ENCODE measurements around the gene DPYSL5.

The DPYSL5 gene

GRCh38 chr2:26897807-26898479 is 50.0 kb downstream of the DPYSL5 start:
- Histone ChIP-seq H3K9me3 (ENCODE audit: control insufficient read depth in 5 of 5, low read length in 5 of 5) (peaks cover 0 to 8% (median 0%) of the 10 kb centered on the region in 5 donors), H3K9ac (ENCODE audit: low read length in 5 of 5) (no peak overlapping the region), H3K36me3 (ENCODE audit: control insufficient read depth in 5 of 5, insufficient read depth in 5 of 5, low read length in 5 of 5) (no peaks in the 10 kb centered on the region), H3K4me1 (ENCODE audit: control insufficient read depth in 5 of 5, insufficient read depth in 5 of 5, low read length in 5 of 5) (peaks cover 0 to 5% (median 0%) of the 10 kb centered on the region in 5 donors), H3K27me3 (ENCODE audit: control insufficient read depth in 5 of 5, insufficient read depth in 4 of 5, low read length in 5 of 5) (peaks cover 0 to 2% (median 0%) of the 10 kb centered on the region in 5 donors), H3K4me3 (ENCODE audit: low read depth in 1 of 5, low read length in 5 of 5) (no peak overlapping the region), H3K27ac (ENCODE audit: low read depth, low read length) (no peak overlapping the region)

GRCh38 chr2:26898480-26899078 is 50.6 kb downstream of the DPYSL5 start:
- no peak overlapping the region for H3K27ac ChIP-seq (ENCODE audit: low read depth, low read length)
- no peak overlapping the region for H3K4me3 ChIP-seq (ENCODE audit: low read depth in 1 of 5, low read length in 5 of 5)
- H3K36me3 ChIP-seq (ENCODE audit: control insufficient read depth in 5 of 5, insufficient read depth in 5 of 5, low read length in 5 of 5), result no peaks in the 10 kb centered on the region

GRCh38 chr2:26899500-26900164 is 51.7 kb downstream of the DPYSL5 start:
- Histone ChIP-seq H3K9ac (ENCODE audit: low read length in 5 of 5) (no peak overlapping the region), H3K27me3 (ENCODE audit: control insufficient read depth in 5 of 5, insufficient read depth in 4 of 5, low read length in 5 of 5) (peaks cover 0 to 2% (median 0%) of the 10 kb centered on the region in 5 donors)

More at GRCh38 chr2:26898480-26899078, 50.6 kb downstream of the DPYSL5 start:
- H3K27me3 ChIP-seq (ENCODE audit: control insufficient read depth in 5 of 5, insufficient read depth in 4 of 5, low read length in 5 of 5), result peaks cover 0 to 2% (median 0%) of the 10 kb centered on the region in 5 donors
- peaks cover 0 to 5% (median 0%) of the 10 kb centered on the region in 5 donors for H3K4me1 ChIP-seq (ENCODE audit: control insufficient read depth in 5 of 5, insufficient read depth in 5 of 5, low read length in 5 of 5)
- H3K9me3 ChIP-seq (ENCODE audit: control insufficient read depth in 5 of 5, low read length in 5 of 5), result peaks cover 0 to 8% (median 0%) of the 10 kb centered on the region in 5 donors
- no peak overlapping the region for H3K9ac ChIP-seq (ENCODE audit: low read length in 5 of 5)

GRCh38 chr2:26900831-26901321 is 52.9 kb downstream of the DPYSL5 start:
- no peaks in the 10 kb centered on the region for H3K9me3 ChIP-seq (ENCODE audit: control insufficient read depth in 5 of 5, low read length in 5 of 5)
- no peak overlapping the region for H3K27ac ChIP-seq (ENCODE audit: low read depth, low read length)
- no peak overlapping the region for H3K9ac ChIP-seq (ENCODE audit: low read length in 5 of 5)
- peaks cover 0 to 5% (median 0%) of the 10 kb centered on the region in 5 donors for H3K4me1 ChIP-seq (ENCODE audit: control insufficient read depth in 5 of 5, insufficient read depth in 5 of 5, low read length in 5 of 5)
- no peaks in the 10 kb centered on the region for H3K36me3 ChIP-seq (ENCODE audit: control insufficient read depth in 5 of 5, insufficient read depth in 5 of 5, low read length in 5 of 5)
- no peak overlapping the region for H3K4me3 ChIP-seq (ENCODE audit: low read depth in 1 of 5, low read length in 5 of 5)
- H3K27me3 ChIP-seq (ENCODE audit: control insufficient read depth in 5 of 5, insufficient read depth in 4 of 5, low read length in 5 of 5), result peaks cover 0 to 2% (median 0%) of the 10 kb centered on the region in 5 donors

More at GRCh38 chr2:26899500-26900164, 51.7 kb downstream of the DPYSL5 start:
- H3K9me3 ChIP-seq (ENCODE audit: control insufficient read depth in 5 of 5, low read length in 5 of 5), result peaks cover 0 to 6% (median 0%) of the 10 kb centered on the region in 5 donors
- H3K36me3 ChIP-seq (ENCODE audit: control insufficient read depth in 5 of 5, insufficient read depth in 5 of 5, low read length in 5 of 5), result no peaks in the 10 kb centered on the region
- peaks cover 0 to 5% (median 0%) of the 10 kb centered on the region in 5 donors for H3K4me1 ChIP-seq (ENCODE audit: control insufficient read depth in 5 of 5, insufficient read depth in 5 of 5, low read length in 5 of 5)
- no peak overlapping the region for H3K4me3 ChIP-seq (ENCODE audit: low read depth in 1 of 5, low read length in 5 of 5)
- no peak overlapping the region for H3K27ac ChIP-seq (ENCODE audit: low read depth, low read length)

- no peak overlapping the region for H3K9ac ChIP-seq (ENCODE audit: low read length in 5 of 5)
- no peaks in the 10 kb centered on the region for H3K9me3 ChIP-seq (ENCODE audit: control insufficient read depth in 5 of 5, low read length in 5 of 5)
- H3K4me3 ChIP-seq (ENCODE audit: low read depth in 1 of 5, low read length in 5 of 5), result no peak overlapping the region
- no peak overlapping the region for H3K27ac ChIP-seq (ENCODE audit: low read depth, low read length)
- H3K36me3 ChIP-seq (ENCODE audit: control insufficient read depth in 5 of 5, insufficient read depth in 5 of 5, low read length in 5 of 5), result no peaks in the 10 kb centered on the region
- H3K27me3 ChIP-seq (ENCODE audit: control insufficient read depth in 5 of 5, insufficient read depth in 4 of 5, low read length in 5 of 5), result peaks cover 0 to 2% (median 0%) of the 10 kb centered on the region in 5 donors
- H3K4me1 ChIP-seq (ENCODE audit: control insufficient read depth in 5 of 5, insufficient read depth in 5 of 5, low read length in 5 of 5), result peaks cover 0 to 5% (median 0%) of the 10 kb centered on the region in 5 donors
Measured at GRCh38 chr2:26901326-26902183, 53.6 kb downstream of the DPYSL5 start.

GRCh38 chr2:26903676-26904075 is 55.7 kb downstream of the DPYSL5 start:
- Histone ChIP-seq H3K4me1 (ENCODE audit: control insufficient read depth in 5 of 5, insufficient read depth in 5 of 5, low read length in 5 of 5) (peaks cover 0 to 5% (median 0%) of the 10 kb centered on the region in 5 donors), H3K4me3 (ENCODE audit: low read depth in 1 of 5, low read length in 5 of 5) (no peak overlapping the region), H3K9ac (ENCODE audit: low read length in 5 of 5) (no peak overlapping the region), H3K27ac (ENCODE audit: low read depth, low read length) (no peak overlapping the region), H3K9me3 (ENCODE audit: control insufficient read depth in 5 of 5, low read length in 5 of 5) (no peaks in the 10 kb centered on the region), H3K27me3 (ENCODE audit: control insufficient read depth in 5 of 5, insufficient read depth in 4 of 5, low read length in 5 of 5) (peaks cover 0 to 2% (median 0%) of the 10 kb centered on the region in 5 donors), H3K36me3 (ENCODE audit: control insufficient read depth in 5 of 5, insufficient read depth in 5 of 5, low read length in 5 of 5) (no peaks in the 10 kb centered on the region)

- no peak overlapping the region for H3K9ac ChIP-seq (ENCODE audit: low read length in 5 of 5)
- no peaks in the 10 kb centered on the region for H3K9me3 ChIP-seq (ENCODE audit: control insufficient read depth in 5 of 5, low read length in 5 of 5)
- peaks cover 0 to 5% (median 0%) of the 10 kb centered on the region in 5 donors for H3K4me1 ChIP-seq (ENCODE audit: control insufficient read depth in 5 of 5, insufficient read depth in 5 of 5, low read length in 5 of 5)
- H3K27ac ChIP-seq (ENCODE audit: low read depth, low read length), result no peak overlapping the region
- no peaks in the 10 kb centered on the region for H3K36me3 ChIP-seq (ENCODE audit: control insufficient read depth in 5 of 5, insufficient read depth in 5 of 5, low read length in 5 of 5)
- H3K27me3 ChIP-seq (ENCODE audit: control insufficient read depth in 5 of 5, insufficient read depth in 4 of 5, low read length in 5 of 5), result peaks cover 0 to 2% (median 0%) of the 10 kb centered on the region in 5 donors
- no peak overlapping the region for H3K4me3 ChIP-seq (ENCODE audit: low read depth in 1 of 5, low read length in 5 of 5)
Measured at GRCh38 chr2:26904839-26905238, 56.9 kb downstream of the DPYSL5 start.

- H3K9ac ChIP-seq (ENCODE audit: low read length in 5 of 5), result no peak overlapping the region
- no peak overlapping the region for H3K27ac ChIP-seq (ENCODE audit: low read depth, low read length)
- no peaks in the 10 kb centered on the region for H3K36me3 ChIP-seq (ENCODE audit: control insufficient read depth in 5 of 5, insufficient read depth in 5 of 5, low read length in 5 of 5)
- no peak overlapping the region for H3K4me3 ChIP-seq (ENCODE audit: low read depth in 1 of 5, low read length in 5 of 5)
- H3K4me1 ChIP-seq (ENCODE audit: control insufficient read depth in 5 of 5, insufficient read depth in 5 of 5, low read length in 5 of 5), result peaks cover 0 to 5% (median 0%) of the 10 kb centered on the region in 5 donors
- H3K27me3 ChIP-seq (ENCODE audit: control insufficient read depth in 5 of 5, insufficient read depth in 4 of 5, low read length in 5 of 5), result peaks cover 0 to 2% (median 0%) of the 10 kb centered on the region in 5 donors
- H3K9me3 ChIP-seq (ENCODE audit: control insufficient read depth in 5 of 5, low read length in 5 of 5), result peaks cover 0 to 5% (median 0%) of the 10 kb centered on the region in 5 donors
Measured at GRCh38 chr2:26905341-26906198, 57.6 kb downstream of the DPYSL5 start.

- no peaks in the 10 kb centered on the region for H3K4me1 ChIP-seq (ENCODE audit: control insufficient read depth in 5 of 5, insufficient read depth in 5 of 5, low read length in 5 of 5)
- peaks cover 5 to 10% (median 7%) of the 10 kb centered on the region in 5 donors for H3K27me3 ChIP-seq (ENCODE audit: control insufficient read depth in 5 of 5, insufficient read depth in 4 of 5, low read length in 5 of 5)
- no peaks in the 10 kb centered on the region for H3K36me3 ChIP-seq (ENCODE audit: control insufficient read depth in 5 of 5, insufficient read depth in 5 of 5, low read length in 5 of 5)
- H3K27ac ChIP-seq (ENCODE audit: low read depth, low read length), result no peak overlapping the region
- no peak overlapping the region for H3K9ac ChIP-seq (ENCODE audit: low read length in 5 of 5)
- peaks cover 0 to 5% (median 0%) of the 10 kb centered on the region in 5 donors for H3K9me3 ChIP-seq (ENCODE audit: control insufficient read depth in 5 of 5, low read length in 5 of 5)
- H3K4me3 ChIP-seq (ENCODE audit: low read depth in 1 of 5, low read length in 5 of 5), result no peak overlapping the region
Measured at GRCh38 chr2:26907416-26907815, 59.5 kb downstream of the DPYSL5 start.

Measured in subcutaneous abdominal adipose tissue (tissue), 5 donors.